ENCODE results near the gene KIF12.

Gene KIF12

GRCh38 chr9:114065304-114065703, 33.8 kb downstream of the KIF12 start:
- DNase-seq (ENCODE audit: low spot score): no peak

GRCh38 chr9:114061830-114062474, 37.1 kb downstream of the KIF12 start:
- DNase-seq (ENCODE audit: low spot score): no peak

GRCh38 chr9:114061292-114061691, 37.8 kb downstream of the KIF12 start:
- no peak for DNase-seq (ENCODE audit: low spot score)

- no peak for DNase-seq (ENCODE audit: low spot score)
Observed at GRCh38 chr9:114060711-114061110, 38.4 kb downstream of the KIF12 start.

GRCh38 chr9:114060070-114060469, 39.0 kb downstream of the KIF12 start:
- DNase-seq (ENCODE audit: low spot score): no peak

- no peak for DNase-seq (ENCODE audit: low spot score)
Observed at GRCh38 chr9:114059047-114059803, 39.9 kb downstream of the KIF12 start.

- DNase-seq (ENCODE audit: low spot score): no peak
Observed at GRCh38 chr9:114058688-114059046, 40.4 kb downstream of the KIF12 start.

GRCh38 chr9:114057161-114057885, 41.8 kb downstream of the KIF12 start:
- no peak for DNase-seq (ENCODE audit: low spot score)

GRCh38 chr9:114056527-114056926, 42.6 kb downstream of the KIF12 start:
- DNase-seq (ENCODE audit: low spot score): no peak

GRCh38 chr9:114055894-114056293, 43.2 kb downstream of the KIF12 start:
- no peak for DNase-seq (ENCODE audit: low spot score)

GRCh38 chr9:114055061-114055460, 44.0 kb downstream of the KIF12 start:
- DNase-seq (ENCODE audit: low spot score): no peak

GRCh38 chr9:114054191-114054690, 44.9 kb downstream of the KIF12 start:
- no peak for DNase-seq (ENCODE audit: low spot score)

GRCh38 chr9:114053246-114054005, 45.7 kb downstream of the KIF12 start:
- no peak for DNase-seq (ENCODE audit: low spot score)

GRCh38 chr9:114051706-114052105, 47.4 kb downstream of the KIF12 start:
- DNase-seq (ENCODE audit: low spot score): no peak

GRCh38 chr9:114051281-114051680, 47.8 kb downstream of the KIF12 start:
- no peak for DNase-seq (ENCODE audit: low spot score)

GRCh38 chr9:114050646-114051045, 48.4 kb downstream of the KIF12 start:
- no peak for DNase-seq (ENCODE audit: low spot score)

- no peak for DNase-seq (ENCODE audit: low spot score)
Observed at GRCh38 chr9:114050226-114050568, 48.9 kb downstream of the KIF12 start.

GRCh38 chr9:114049441-114050225, 49.5 kb downstream of the KIF12 start:
- no peak for DNase-seq (ENCODE audit: low spot score)

- DNase-seq (ENCODE audit: low spot score): no peak
Observed at GRCh38 chr9:114048533-114049415, 50.3 kb downstream of the KIF12 start.

- no peak for DNase-seq (ENCODE audit: low spot score)
Observed at GRCh38 chr9:114047717-114048116, 51.4 kb downstream of the KIF12 start.
